ENCODE results near the gene EFNA2. TPM values are rescaled to one million over a fixed set of nuclear protein-coding genes. Genes with fewer than 3 reads are reported as not detected.

Gene EFNA2
- total RNA-seq, 4 donors from 2014 or later, result not detected

GRCh38 chr19:1283207-1283916 is 2.3 kb upstream of the EFNA2 start:
- in situ Hi-C loops (cut with MboI; ENCODE audit: low sequenced_read_pairs in 4 of 4), result no loop called here
- intact Hi-C loops (cut with DNase I; ENCODE audit: low total_unique reads), result no loop called here
- H3K4me3 ChIP-seq, result no peak overlapping the region
- no peak overlapping the region for H3K27ac ChIP-seq
- ATAC-seq, result no peak
- no peak for TF ChIP-seq POLR2A (IDR thresholded peaks at IDR 0.05)
- TF ChIP-seq CTCF (IDR thresholded peaks at IDR 0.05 in 4 of 5, conservative IDR thresholded peaks at IDR 0.05 in 1 of 5), result no peak
- peaks cover 2 to 6% of the 10 kb centered on the region in 2 donors for H3K4me1 ChIP-seq
- H3K9me3 ChIP-seq, result no peaks in the 10 kb centered on the region
- peaks cover 44 to 46% (median 45%) of the 10 kb centered on the region in 3 donors for H3K27me3 ChIP-seq
- peaks cover 0 to 9% of the 10 kb centered on the region in 2 donors for H3K36me3 ChIP-seq
- no peak for DNase-seq

- in situ Hi-C loops (cut with MboI; ENCODE audit: low sequenced_read_pairs in 4 of 4), result no loop called here
- ATAC-seq (no peak), DNase-seq (no peak)
- no peaks in the 10 kb centered on the region for H3K9me3 ChIP-seq
- TF ChIP-seq POLR2A (IDR thresholded peaks at IDR 0.05), result no peak
- TF ChIP-seq CTCF (IDR thresholded peaks at IDR 0.05 in 4 of 5, conservative IDR thresholded peaks at IDR 0.05 in 1 of 5), result no peak
- peaks cover 2 to 6% of the 10 kb centered on the region in 2 donors for H3K4me1 ChIP-seq
- peaks cover 44 to 49% (median 45%) of the 10 kb centered on the region in 3 donors for H3K27me3 ChIP-seq
- peaks cover 0 to 6% of the 10 kb centered on the region in 2 donors for H3K36me3 ChIP-seq
- H3K27ac ChIP-seq, result no peak overlapping the region
- H3K4me3 ChIP-seq, result no peak overlapping the region
- intact Hi-C loops (cut with DNase I; ENCODE audit: low total_unique reads), result no loop called here
Measured at GRCh38 chr19:1283917-1284292, 1.8 kb upstream of the EFNA2 start.

- no peak for TF ChIP-seq CTCF (IDR thresholded peaks at IDR 0.05 in 4 of 5, conservative IDR thresholded peaks at IDR 0.05 in 1 of 5)
- TF ChIP-seq POLR2A (IDR thresholded peaks at IDR 0.05), result no peak
- ATAC-seq (no peak), DNase-seq (no peak)
- peaks cover 0 to under 1% of the 10 kb centered on the region in 2 donors for H3K36me3 ChIP-seq
- H3K9me3 ChIP-seq, result no peaks in the 10 kb centered on the region
- no peak overlapping the region for H3K27ac ChIP-seq
- H3K4me3 ChIP-seq, result no peak overlapping the region
- peaks cover 2 to 6% of the 10 kb centered on the region in 2 donors for H3K4me1 ChIP-seq
- intact Hi-C loops (cut with DNase I; ENCODE audit: low total_unique reads) (no loop called here), in situ Hi-C loops (cut with MboI; ENCODE audit: low sequenced_read_pairs in 4 of 4) (no loop called here)
- H3K27me3 ChIP-seq, result peaks cover 44 to 51% (median 46%) of the 10 kb centered on the region in 3 donors
Measured at GRCh38 chr19:1284293-1284978, 1.2 kb upstream of the EFNA2 start.

- Histone ChIP-seq H3K27ac (no peak overlapping the region), H3K27me3 (peaks cover 44 to 58% (median 50%) of the 10 kb centered on the region in 3 donors), H3K9me3 (no peaks in the 10 kb centered on the region), H3K4me3 (no peak overlapping the region), H3K36me3 (no peaks in the 10 kb centered on the region), H3K4me1 (peaks cover 0 to 6% of the 10 kb centered on the region in 2 donors)
- DNase-seq (no peak), ATAC-seq (no peak)
- TF ChIP-seq POLR2A (IDR thresholded peaks at IDR 0.05), result no peak
- no peak for TF ChIP-seq CTCF (IDR thresholded peaks at IDR 0.05 in 4 of 5, conservative IDR thresholded peaks at IDR 0.05 in 1 of 5)
- in situ Hi-C loops (cut with MboI; ENCODE audit: low sequenced_read_pairs in 4 of 4), result no loop called here
- intact Hi-C loops (cut with DNase I; ENCODE audit: low total_unique reads), result no loop called here
Measured at GRCh38 chr19:1284979-1285736, 515 bp upstream of the EFNA2 start.

All from gastrocnemius medialis (tissue), 4 donors.